ENCODE results near the gene MEGF11.

- TF ChIP-seq CTCF (IDR thresholded peaks at IDR 0.05) (no peak), POLR2A (IDR thresholded peaks at IDR 0.05) (no peak)
Observed at GRCh38 chr15:66198757-66199156, 54.8 kb downstream of the MEGF11 start.

Data from right lobe of liver (tissue), 4 donors.